Frontal cortex (tissue), 4 donors: ENCODE results near the gene CSTF2T. TPM values are rescaled to one million over a fixed set of nuclear protein-coding genes. Genes with fewer than 3 reads are reported as not detected.
"Not testable (repeated sequence)": the region's sequence is repeated elsewhere in the genome, so short reads cannot be mapped to it uniquely, and the experiment has no call there.

Experiments used
- DNase-seq, 2 donors: peaks; one replicate each; pipeline ENCODE4 v3.0.0; 2012; ENCODE audit warnings: low spot score in 2 of 2
- FAIRE-seq: peaks from 2 replicates; lab custom pipeline; 2012; peaks lifted over from hg19 to GRCh38; lab: Jason Lieb, UNC
- total RNA-seq: library from RNA; depleted of rRNA; stranded (reverse); fragments of >200 nt; gene quantifications from one replicate; pipeline ENCODE4 v1.2.3, GENCODE V29; 2014
- donor health status: control.
- donor health status: control.
- donor health status: control.

Gene CSTF2T
- total RNA-seq, 1 donor from 2014 or later = 47.7 TPM

GRCh38 chr10:51700228-51700817, 928 bp upstream of the CSTF2T start:
- FAIRE-seq = no peak
- no peak for DNase-seq

- FAIRE-seq (no peak), DNase-seq (no peak)
These were observed 285 bp downstream of the CSTF2T start for GRCh38 chr10:51699145-51699474.

- no peak for DNase-seq
These were observed 827 bp downstream of the CSTF2T start for GRCh38 chr10:51698473-51699063.

GRCh38 chr10:51696251-51696650, 3.1 kb downstream of the CSTF2T start:
- DNase-seq = no peak
- FAIRE-seq = no peak

More at GRCh38 chr10:51698473-51699063, 827 bp downstream of the CSTF2T start:
- FAIRE-seq = no peak

- FAIRE-seq (no peak), DNase-seq (no peak)
These were observed 5.2 kb downstream of the CSTF2T start for GRCh38 chr10:51694086-51694768.

GRCh38 chr10:51691135-51691534, 8.3 kb downstream of the CSTF2T start:
- DNase-seq (no peak), FAIRE-seq (no peak)

- no peak for FAIRE-seq
- no peak for DNase-seq
These were observed 9.9 kb downstream of the CSTF2T start for GRCh38 chr10:51689536-51689935.

- DNase-seq, FAIRE-seq: not testable (repeated sequence)
These were observed 10.6 kb downstream of the CSTF2T start for GRCh38 chr10:51688826-51689225.

- no peak for FAIRE-seq
- DNase-seq = no peak
These were observed 12.1 kb downstream of the CSTF2T start for GRCh38 chr10:51687296-51687695.

GRCh38 chr10:51685768-51686167, 13.6 kb downstream of the CSTF2T start:
- no peak for DNase-seq
- no peak for FAIRE-seq

GRCh38 chr10:51683031-51683691, 16.2 kb downstream of the CSTF2T start:
- no peak for FAIRE-seq

GRCh38 chr10:51679841-51680240, 19.6 kb downstream of the CSTF2T start:
- no peak for FAIRE-seq
- no peak for DNase-seq

More at GRCh38 chr10:51683031-51683691, 16.2 kb downstream of the CSTF2T start:
- no peak for DNase-seq

- DNase-seq = no peak
- no peak for FAIRE-seq
These were observed 24.3 kb downstream of the CSTF2T start for GRCh38 chr10:51675088-51675487.

- FAIRE-seq = peak; percentile 36
- no peak for DNase-seq
These were observed 27.3 kb downstream of the CSTF2T start for GRCh38 chr10:51672039-51672535.

GRCh38 chr10:51669041-51669440, 30.4 kb downstream of the CSTF2T start:
- FAIRE-seq = no peak

GRCh38 chr10:51668336-51668689, 31.1 kb downstream of the CSTF2T start:
- DNase-seq (no peak), FAIRE-seq (no peak)

More at GRCh38 chr10:51669041-51669440, 30.4 kb downstream of the CSTF2T start:
- no peak for DNase-seq

- FAIRE-seq = no peak
These were observed 31.6 kb downstream of the CSTF2T start for GRCh38 chr10:51667678-51668335.

GRCh38 chr10:51666456-51666855, 32.9 kb downstream of the CSTF2T start:
- no peak for FAIRE-seq
- no peak for DNase-seq

More at GRCh38 chr10:51667678-51668335, 31.6 kb downstream of the CSTF2T start:
- no peak for DNase-seq

- no peak for DNase-seq
- FAIRE-seq = no peak
These were observed 36.3 kb downstream of the CSTF2T start for GRCh38 chr10:51663086-51663485.

GRCh38 chr10:51659344-51659743, 40.1 kb downstream of the CSTF2T start:
- DNase-seq = no peak
- FAIRE-seq = no peak
